HG03097 (cell line): ENCODE measurements around the gene S100P.
"Not testable (repeated sequence)": the region's sequence is repeated elsewhere in the genome, so short reads cannot be mapped to it uniquely, and the experiment has no call there.

Source experiments
- ATAC-seq: cut with Tn5 transposase; IDR thresholded peaks from one replicate; pipeline ENCODE4 v1.9.1; 2021; ENCODE audit not compliant: unreplicated experiment, low FRiP score

S100P gene

DNA sequence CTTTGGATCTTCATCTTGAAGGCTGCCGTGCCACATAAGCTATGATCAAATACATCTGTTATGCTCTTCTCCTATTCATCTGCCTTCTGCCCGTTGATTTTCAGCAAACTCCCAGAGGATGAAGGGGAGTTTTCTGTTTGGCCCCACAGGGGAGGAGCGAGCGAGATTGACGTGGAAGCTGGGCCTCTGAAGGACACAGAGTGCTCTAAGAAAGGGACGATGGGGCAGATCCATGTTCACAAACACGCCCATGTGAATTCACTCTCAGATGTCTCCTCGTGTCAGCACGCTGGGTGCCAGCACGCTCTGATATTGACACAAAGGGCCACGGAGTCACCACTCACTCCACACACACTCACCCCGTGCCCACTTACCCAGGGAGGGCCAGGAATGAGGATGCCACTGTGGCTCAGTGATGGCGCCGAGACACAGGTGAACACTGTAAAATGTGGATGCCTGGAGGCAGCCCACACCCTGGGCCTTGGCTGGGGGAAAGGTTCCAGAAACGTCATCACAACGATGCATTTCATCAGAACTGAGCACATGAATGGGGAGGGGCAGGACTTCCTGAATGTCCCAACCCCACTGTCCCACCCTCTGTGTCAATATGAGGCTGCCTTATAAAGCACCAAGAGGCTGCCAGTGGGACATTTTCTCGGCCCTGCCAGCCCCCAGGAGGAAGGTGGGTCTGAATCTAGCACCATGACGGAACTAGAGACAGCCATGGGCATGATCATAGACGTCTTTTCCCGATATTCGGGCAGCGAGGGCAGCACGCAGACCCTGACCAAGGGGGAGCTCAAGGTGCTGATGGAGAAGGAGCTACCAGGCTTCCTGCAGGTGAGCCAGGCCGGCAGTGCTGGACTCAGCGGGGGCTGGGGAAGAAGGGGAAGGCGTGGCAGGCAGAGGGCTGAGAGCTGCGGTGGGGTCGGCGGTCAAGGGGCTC lies at the start of gene S100P:
Gene S100P, plus strand, starts transcription at position 648 of the 946 bp plus-strand sequence. Its CDS starts 55 bp downstream, at position 703.
- ATAC-seq: no peak

DNA sequence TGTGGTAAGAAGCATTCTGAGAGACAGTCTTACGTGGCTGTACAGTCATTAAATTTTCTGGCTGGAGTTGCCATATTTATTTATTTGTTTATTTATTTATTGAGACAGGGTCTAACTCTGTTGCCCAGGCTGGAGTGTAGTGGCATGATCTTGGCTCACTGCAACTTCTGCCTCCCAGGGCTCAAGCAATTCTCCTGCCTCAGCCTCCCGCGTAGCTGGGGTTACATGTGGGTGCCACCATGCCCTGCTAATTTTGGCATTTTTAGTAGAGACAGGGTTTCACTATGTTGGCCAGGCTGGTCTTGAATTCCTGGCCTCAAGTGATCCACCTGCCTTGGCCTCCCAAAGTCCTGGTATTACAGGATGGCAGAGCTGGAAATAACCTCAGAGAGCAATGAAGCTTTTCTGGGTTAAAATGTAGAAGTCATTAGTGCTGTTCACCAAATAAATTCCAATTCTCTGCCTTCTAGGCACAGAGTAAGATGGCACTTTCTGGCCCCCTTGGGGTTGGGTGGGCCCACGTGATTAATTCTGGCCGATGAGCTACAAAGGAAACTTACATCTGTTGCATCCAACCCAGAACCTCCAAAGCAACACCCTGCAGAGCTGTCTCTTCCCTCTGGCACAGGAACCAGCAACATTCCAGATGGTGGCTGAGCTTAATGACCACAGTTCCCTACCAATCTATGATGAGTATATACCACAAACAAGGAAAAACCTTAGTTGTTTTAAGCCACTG lies 48.7 kb upstream of the S100P start:
- ATAC-seq: no peak

DNA sequence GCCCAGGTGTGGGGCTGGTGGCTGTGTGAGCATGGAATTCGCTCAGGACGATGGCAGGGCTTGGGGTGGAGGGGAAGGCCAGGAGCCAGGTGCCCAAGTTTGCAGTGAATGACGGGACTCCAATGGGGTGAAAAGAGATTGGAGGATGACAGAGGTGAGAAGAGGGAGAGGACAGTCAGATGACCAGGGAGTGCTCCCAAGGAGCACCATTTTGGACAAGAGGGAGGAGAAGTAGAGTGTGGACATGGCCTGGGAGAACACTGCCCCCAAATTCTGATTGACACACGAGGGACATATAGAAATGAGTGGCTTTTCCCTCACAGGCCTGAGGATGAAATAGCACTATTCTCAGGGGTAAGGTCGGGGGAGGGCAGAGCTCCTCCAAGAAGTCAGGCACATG lies 46.5 kb upstream of the S100P start:
- no peak for ATAC-seq

DNA sequence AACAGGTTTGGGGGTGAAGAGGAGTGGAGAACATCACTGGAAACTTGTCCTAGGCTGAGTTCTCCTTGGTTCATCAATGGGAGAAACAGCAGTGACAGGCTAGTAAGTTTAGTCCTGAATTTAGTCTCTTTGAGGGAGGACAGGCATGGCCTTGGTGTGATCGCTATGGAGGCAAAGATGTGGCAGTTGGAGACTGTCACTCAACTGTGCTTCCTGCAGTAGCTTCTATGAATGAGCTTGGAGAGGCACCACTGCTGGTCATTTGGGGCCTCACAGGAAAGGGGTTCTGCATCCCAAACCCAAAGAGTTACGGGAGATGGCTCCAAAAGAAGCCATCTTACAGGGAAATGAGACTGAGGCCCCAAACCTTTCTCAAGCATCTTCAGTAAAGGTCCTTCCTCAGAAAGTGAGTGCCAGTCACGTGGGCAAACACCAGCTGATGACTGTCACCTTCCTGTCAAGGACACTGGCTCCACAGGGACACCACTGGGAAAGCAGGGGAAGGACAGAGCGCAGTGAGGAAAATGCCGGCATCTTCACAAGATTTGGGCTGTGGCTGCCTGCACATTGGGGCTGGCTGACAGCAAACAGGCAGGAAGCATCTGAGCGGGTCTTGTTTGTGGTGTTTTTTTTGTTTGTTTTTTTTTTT lies 46.0 kb upstream of the S100P start:
- ATAC-seq: no peak

DNA sequence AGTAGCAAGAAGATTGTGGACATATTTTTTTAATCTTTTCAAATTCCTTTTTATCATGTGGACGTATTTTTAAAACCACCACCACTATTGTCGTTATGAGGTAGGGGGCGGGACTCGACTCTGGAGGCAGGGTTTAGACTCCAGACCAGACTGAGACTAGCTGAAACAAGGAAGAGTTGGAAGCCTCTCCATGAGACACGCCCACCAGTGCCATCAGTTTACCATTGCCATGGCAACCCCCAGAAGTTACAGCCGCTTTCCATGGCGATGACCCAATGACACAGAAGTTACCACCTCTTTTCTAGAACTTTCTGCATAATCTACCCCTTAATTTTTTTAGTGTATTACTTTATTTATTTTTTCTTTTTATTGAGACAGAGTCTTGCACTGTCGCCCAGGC lies 44.5 kb upstream of the S100P start:
- ATAC-seq: no peak

DNA sequence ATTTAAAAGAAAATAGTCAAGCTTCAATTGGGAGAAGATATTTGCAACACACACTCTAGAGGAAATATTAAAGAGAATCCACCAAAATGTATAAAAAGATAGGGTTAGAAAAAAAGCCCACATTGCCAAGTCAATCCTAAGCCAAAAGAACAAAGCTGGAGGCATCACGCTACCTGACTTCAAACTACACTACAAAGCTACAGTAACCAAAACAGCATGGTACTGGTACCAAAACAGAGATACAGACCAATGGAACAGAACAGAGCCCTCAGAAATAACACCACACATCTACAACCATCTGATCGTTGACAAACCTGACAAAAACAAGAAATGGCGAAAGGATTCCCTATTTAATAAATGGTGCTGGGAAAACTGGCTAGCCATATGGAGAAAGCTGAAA lies 39.5 kb upstream of the S100P start:
- not testable (repeated sequence) for ATAC-seq

DNA sequence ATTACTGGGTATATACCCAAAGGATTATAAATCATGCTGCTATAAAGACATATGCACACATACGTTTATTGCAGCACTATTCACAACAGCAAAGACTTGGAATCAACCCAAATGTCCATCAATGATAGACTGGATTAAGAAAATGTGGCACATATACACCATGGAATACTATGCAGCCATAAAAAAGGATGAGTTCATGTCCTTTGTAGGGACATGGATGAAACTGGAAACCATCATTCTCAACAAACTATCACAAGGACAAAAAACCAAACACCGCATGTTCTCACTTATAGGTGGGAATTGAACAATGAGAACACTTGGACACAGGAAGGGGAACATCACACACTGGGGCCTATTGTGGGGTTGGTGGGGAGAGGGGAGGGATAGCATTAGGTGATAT lies 38.4 kb upstream of the S100P start:
- ATAC-seq: not testable (repeated sequence)

DNA sequence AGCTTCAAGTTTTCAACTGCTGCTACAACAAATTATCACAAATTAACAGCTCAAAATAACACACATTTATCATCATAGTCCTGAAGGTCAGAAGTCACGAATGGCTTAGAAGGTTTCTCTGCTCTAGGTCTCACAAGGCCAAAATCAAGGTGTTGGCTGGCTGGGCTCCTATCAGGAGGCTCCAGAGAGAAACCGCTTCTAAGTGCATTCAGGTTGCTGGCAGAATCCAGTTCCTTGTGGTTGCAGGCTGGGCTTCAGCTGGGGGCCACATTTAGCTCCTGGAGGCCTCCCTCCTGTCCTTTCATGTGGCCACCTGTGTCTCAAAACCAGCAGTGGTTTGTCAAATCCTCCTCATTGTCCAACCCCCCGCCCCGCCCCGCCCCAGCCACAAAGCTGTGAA lies 37.8 kb upstream of the S100P start:
- no peak for ATAC-seq

DNA sequence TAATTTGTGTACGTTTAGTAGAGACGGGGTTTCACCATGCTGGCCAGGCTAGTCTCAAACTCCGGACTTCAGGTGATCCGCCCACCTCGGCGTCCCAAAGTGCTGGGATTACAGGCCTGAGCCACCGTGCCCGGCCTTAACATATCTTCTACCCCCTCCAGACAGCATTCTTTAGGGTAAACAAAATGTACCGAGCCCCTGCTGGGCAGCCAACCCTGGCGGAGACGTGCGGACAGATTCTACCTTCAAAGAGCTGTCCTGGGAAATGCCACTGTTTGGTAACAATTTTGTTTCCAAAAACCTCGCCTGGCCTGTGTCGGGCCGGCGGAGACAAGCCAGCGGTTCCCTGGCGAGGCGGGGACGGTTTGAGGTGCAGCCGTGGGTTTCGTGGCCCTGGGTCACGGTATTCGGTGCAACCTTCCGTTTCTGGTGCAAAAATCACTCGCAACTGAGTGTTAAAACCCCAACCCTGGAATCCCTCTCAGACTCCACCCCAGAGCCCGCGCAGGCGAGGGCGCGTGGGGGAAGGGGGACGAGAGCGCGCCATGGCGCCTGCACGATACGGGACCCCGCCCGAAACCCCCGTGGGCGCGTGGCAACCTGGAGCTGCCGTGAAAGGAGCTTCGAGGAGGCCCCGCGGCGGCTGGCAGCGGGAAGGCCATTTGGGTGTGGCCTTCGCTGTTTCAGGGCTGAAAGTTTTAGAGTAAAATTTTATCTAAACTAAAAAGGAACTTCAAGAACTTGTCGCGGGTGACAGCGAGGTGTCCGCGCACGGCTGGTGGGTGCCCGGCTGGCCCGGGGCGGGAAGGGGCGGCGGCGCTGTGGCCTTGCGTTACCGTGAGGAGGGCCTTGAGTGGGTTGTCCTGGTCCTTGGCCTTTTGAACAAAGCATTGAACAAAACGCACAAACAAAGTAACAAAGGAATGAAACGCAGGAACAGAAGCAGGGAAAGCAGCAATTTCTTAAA lies 36.2 kb upstream of the S100P start:
- no peak for ATAC-seq

DNA sequence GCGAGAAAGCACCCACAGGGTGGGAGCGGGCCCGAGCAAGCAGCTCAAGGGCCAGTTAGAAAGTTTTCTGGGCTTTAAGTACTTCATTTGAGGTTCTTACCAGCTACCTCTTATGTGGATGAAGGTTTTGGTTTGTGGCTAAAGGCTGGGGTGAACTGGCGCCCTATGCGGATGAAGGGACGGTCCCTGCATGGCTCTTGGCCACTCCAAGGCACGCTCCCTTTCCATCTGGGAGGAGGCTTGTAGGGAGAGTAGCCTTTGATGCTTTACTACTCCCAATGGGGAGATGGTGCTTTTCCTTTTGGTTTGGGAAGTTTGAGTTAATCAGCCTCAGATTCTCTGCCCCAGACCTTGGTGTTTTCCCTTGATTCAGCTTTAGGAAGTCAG lies 35.5 kb upstream of the S100P start:
- no peak for ATAC-seq

DNA sequence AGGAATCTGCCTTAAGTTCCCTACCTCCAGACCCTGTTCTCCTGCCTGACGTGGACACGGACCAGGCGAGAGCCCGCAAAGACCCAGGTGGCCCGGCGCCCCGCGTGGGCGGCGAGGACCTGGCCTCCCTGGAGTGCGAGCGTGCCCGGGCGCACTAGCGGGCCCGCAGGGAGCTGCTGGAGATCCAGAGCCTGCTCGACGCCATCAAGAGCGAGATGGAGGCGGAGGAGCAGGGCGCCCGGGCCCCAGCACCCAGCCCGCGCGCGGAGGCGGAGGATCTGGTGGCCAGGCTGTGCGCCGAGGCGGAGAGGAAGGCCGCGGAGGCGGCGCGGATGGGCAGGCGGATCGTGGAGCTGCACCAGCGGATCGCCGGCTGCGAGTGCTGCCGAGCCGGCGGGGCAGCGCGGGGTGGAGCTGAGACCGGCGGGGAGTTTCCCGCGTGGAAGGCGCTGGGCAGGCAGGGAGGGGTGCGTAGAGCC lies 35.0 kb upstream of the S100P start:
- ATAC-seq: no peak

DNA sequence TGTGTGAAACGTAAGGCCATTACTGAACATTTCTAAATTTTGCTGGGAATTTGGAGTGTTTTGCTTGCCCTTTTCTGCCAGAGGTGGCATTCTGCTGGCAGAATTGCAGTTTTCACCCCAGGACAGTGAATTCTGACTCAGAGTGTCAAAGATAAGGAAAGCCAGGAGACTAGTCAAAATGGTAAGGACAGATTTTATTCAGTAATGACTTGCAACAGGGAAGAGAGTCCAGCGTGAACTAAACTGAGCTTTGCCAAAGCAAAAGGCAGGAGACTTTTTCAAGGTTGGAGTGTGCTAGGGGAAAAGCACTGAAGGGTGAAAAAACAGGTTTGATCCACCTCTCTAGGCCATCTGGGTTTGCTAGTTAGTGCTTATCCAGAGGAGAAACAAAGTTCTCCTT lies 33.8 kb upstream of the S100P start:
- ATAC-seq: no peak

DNA sequence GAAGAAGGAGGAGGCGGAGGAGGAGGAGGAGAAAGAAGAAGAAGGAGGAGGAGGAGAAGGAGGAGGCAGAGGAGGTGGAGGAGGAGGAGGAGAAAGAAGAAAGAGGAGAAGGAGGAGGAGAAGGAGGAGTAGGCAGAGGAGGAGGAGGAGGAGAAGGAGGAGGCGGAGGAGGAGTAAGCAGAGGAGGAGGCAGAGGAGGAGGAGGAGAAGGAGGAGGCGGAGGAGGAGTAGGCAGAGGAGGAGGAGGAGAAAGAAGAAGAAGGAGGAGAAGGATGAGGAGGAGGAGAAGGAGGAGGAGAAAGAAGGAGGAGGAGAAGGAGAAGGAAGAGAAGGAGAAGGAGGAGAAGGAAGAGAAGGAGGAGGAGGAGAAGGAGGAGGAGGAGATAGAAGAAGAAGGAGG lies 33.2 kb upstream of the S100P start:
- ATAC-seq: no peak

DNA sequence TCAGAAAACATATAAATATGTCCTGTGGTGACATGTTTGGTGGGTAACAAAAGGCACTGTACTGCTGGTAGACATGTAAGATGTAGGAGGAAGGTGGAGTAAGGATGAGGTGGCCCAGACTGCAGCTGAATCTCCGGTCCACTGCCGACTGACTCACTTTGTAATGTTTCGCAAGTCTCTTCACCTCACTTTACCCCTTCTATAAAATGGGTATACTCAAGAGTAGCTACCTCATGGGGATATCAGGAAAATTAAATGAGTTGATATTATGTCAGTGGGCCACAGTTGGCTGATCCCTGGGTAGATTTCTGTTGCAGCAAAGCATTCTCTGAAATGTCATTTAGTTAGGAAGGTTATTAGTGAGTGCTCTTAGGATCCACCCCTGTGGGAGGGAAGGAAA lies 31.1 kb upstream of the S100P start:
- no peak for ATAC-seq

DNA sequence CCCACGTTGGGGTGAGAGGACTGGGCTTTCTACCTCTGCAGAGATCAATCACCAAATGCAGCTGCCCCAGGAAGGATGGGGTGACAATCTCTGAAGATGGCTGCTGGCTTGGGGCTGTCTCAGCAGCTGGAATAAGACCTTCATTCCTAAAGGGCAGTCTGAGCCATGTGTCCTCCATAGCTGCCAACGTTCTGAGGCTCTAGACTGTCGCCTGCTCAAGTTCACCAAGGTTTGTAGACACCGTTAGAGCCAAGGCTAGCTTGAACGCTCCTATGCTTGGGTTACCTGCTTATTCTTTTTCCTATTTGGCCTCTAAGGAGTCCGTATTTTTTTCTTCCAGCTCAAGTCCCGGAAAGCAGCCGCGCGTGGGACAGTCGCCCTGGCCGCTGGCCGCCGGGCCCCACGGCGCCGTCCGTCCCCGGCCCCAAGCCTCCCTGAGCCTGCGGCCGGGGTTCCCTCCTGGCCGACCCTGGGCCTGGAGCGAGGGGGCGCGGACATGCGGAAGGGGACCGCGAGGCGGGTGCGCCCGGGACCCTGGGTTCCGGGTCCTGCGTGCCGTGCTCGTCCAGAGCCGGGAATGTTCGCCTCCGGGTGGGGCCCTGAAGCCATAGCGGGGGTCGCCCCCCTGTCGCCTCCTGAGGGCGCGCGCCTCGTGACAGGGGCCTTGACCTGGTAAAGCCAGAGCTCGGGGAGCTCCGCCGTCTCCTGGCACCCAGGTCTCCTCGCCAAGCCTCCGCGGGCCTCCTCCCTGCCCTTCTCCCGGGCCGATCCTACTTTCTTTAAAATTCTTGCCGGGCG lies 29.9 kb upstream of the S100P start:
- ATAC-seq: no peak

DNA sequence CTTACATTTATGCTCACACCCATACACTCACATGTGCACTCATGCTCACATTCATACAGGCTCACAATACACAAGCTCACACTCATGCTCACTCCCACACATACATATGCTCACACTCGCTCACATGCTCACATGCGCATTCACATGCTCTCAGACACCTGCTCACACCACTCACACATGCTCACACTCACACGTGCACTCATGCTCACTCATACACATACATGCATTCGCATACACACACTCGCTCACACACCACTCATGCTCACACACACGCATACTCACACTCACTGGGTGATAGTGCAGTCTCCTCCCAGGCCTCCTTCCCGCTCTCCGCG lies 28.4 kb upstream of the S100P start:
- no peak for ATAC-seq

DNA sequence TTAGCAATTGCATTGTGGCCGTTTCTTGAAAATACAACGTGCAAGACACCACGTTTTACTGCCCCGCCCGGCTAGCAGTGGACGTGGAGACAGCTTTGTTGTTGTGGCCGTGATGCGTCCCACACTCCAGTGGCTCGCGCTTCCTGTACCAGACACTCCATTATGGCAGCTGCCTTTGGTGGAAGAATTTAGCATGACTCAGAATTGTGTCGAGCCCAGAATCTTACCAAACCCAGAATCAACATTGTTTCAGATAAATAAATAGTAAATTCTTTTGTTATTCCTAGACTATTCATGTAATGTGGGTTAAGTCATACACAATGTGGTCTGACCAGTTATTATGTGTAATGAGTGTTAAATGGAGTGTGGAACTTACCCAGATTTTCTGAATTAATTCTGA lies 25.3 kb upstream of the S100P start:
- no peak for ATAC-seq

DNA sequence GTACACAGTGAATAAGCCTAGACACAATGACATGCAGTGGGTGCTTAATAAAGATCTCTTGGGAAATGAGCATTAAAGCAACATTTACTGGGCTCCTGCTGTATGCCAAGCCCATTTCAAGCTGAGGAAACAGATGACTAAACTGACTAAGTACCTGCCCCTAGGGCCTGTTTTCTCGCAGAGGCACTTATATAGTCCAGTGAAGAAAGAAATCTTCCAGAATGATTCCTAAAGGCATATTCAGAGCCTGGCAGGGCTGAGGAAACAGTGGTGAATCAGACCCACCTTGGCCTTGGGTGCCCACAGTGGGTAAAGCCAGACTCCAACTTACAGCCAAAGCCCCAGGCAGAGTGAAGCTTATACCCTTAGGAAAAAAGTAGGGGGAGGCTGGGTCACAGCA lies 22.0 kb upstream of the S100P start:
- no peak for ATAC-seq

DNA sequence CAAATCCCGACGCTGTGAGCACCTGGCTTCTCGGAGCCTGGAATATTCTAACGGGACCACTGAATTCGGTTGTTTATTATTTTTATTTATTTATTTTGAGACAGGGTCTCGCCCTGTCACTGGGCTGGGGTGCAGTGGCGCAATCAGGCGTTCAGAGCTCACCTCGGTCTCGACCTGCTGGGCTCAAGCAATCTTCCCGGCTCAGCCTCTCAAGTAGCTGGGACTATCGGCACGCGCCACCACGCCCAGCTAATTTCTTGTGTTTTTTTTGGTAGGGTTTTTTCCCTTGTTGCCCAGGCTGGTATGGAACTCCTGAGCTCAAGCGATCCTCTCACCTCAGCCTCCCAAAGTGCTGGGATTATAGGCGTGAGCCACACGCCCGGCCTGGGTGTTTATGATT lies 21.5 kb upstream of the S100P start:
- no peak for ATAC-seq
